ENCODE results near the gene GPD1L.

GPD1L gene

GRCh38 chr3:32117320-32117719 is 10.9 kb downstream of the GPD1L start:
- no peak for ATAC-seq
- TF ChIP-seq CSRNP3 (CRISPR knock-in tag; IDR thresholded peaks at IDR 0.05), result no peak
- TF ChIP-seq ZNF565 (CRISPR knock-in tag; conservative IDR thresholded peaks at IDR 0.05; ENCODE audit: low read depth), result no peak
- TF ChIP-seq ARNTL (CRISPR knock-in tag; IDR thresholded peaks at IDR 0.05; ENCODE audit: borderline replicate concordance, low read depth), result no peak
- no peak for TF ChIP-seq GLIS3 (CRISPR knock-in tag; IDR thresholded peaks at IDR 0.05)
- no peak for TF ChIP-seq RARB (CRISPR knock-in tag; IDR thresholded peaks at IDR 0.05)
- no peak for TF ChIP-seq CSDC2 (CRISPR knock-in tag; IDR thresholded peaks at IDR 0.05)
- TF ChIP-seq TOX (CRISPR knock-in tag; IDR thresholded peaks at IDR 0.05; ENCODE audit: borderline replicate concordance), result no peak
- TF ChIP-seq POU6F1 (CRISPR knock-in tag; IDR thresholded peaks at IDR 0.05; ENCODE audit: borderline replicate concordance, low read depth), result no peak
- TF ChIP-seq ZFP3 (CRISPR knock-in tag; IDR thresholded peaks at IDR 0.05), result no peak
- TF ChIP-seq ESRRG (CRISPR knock-in tag; IDR thresholded peaks at IDR 0.05), result no peak
- no peak for TF ChIP-seq PPARA (CRISPR knock-in tag; IDR thresholded peaks at IDR 0.05; ENCODE audit: borderline replicate concordance)
- no peak for TF ChIP-seq ZC3H10 (CRISPR knock-in tag; IDR thresholded peaks at IDR 0.05)

GRCh38 chr3:32118215-32118614 is 11.8 kb downstream of the GPD1L start:
- no peak for ATAC-seq
- TF ChIP-seq ARNTL (CRISPR knock-in tag; IDR thresholded peaks at IDR 0.05; ENCODE audit: borderline replicate concordance, low read depth) (no peak), PPARA (CRISPR knock-in tag; IDR thresholded peaks at IDR 0.05; ENCODE audit: borderline replicate concordance) (no peak), ZC3H10 (CRISPR knock-in tag; IDR thresholded peaks at IDR 0.05) (no peak), RARB (CRISPR knock-in tag; IDR thresholded peaks at IDR 0.05) (no peak), ZNF565 (CRISPR knock-in tag; conservative IDR thresholded peaks at IDR 0.05; ENCODE audit: low read depth) (no peak), BACH2 (CRISPR knock-in tag; IDR thresholded peaks at IDR 0.05; ENCODE audit: borderline replicate concordance) (no peak), CSDC2 (CRISPR knock-in tag; IDR thresholded peaks at IDR 0.05) (no peak), PATZ1 (CRISPR knock-in tag; IDR thresholded peaks at IDR 0.05; ENCODE audit: borderline replicate concordance) (no peak), TOX (CRISPR knock-in tag; IDR thresholded peaks at IDR 0.05; ENCODE audit: borderline replicate concordance) (no peak), GLIS3 (CRISPR knock-in tag; IDR thresholded peaks at IDR 0.05) (no peak), TCF4 (CRISPR knock-in tag; IDR thresholded peaks at IDR 0.05; ENCODE audit: borderline replicate concordance) (no peak), ESRRG (CRISPR knock-in tag; IDR thresholded peaks at IDR 0.05) (no peak), ZNF8 (CRISPR knock-in tag; IDR thresholded peaks at IDR 0.05) (no peak)

GRCh38 chr3:32120471-32120870 is 14.1 kb downstream of the GPD1L start:
- ATAC-seq, result no peak
- TF ChIP-seq ZC3H10 (CRISPR knock-in tag; IDR thresholded peaks at IDR 0.05) (no peak), PATZ1 (CRISPR knock-in tag; IDR thresholded peaks at IDR 0.05; ENCODE audit: borderline replicate concordance) (no peak), ZNF8 (CRISPR knock-in tag; IDR thresholded peaks at IDR 0.05) (no peak), ARNTL (CRISPR knock-in tag; IDR thresholded peaks at IDR 0.05; ENCODE audit: borderline replicate concordance, low read depth) (no peak), CSRNP3 (CRISPR knock-in tag; IDR thresholded peaks at IDR 0.05) (no peak), ISL1 (CRISPR knock-in tag; IDR thresholded peaks at IDR 0.05) (no peak), ZNF565 (CRISPR knock-in tag; conservative IDR thresholded peaks at IDR 0.05; ENCODE audit: low read depth) (no peak), CREB5 (CRISPR knock-in tag; IDR thresholded peaks at IDR 0.05; ENCODE audit: low read depth) (no peak), SNAI2 (CRISPR knock-in tag; IDR thresholded peaks at IDR 0.05) (no peak), ZFP30 (CRISPR knock-in tag; IDR thresholded peaks at IDR 0.05) (no peak), TCF4 (CRISPR knock-in tag; IDR thresholded peaks at IDR 0.05; ENCODE audit: borderline replicate concordance) (no peak), RARB (CRISPR knock-in tag; IDR thresholded peaks at IDR 0.05) (no peak), POU6F1 (CRISPR knock-in tag; IDR thresholded peaks at IDR 0.05; ENCODE audit: borderline replicate concordance, low read depth) (no peak), CSDC2 (CRISPR knock-in tag; IDR thresholded peaks at IDR 0.05) (no peak), ZNF70 (CRISPR knock-in tag; IDR thresholded peaks at IDR 0.05) (no peak), BACH2 (CRISPR knock-in tag; IDR thresholded peaks at IDR 0.05; ENCODE audit: borderline replicate concordance) (no peak), OSR1 (CRISPR knock-in tag; IDR thresholded peaks at IDR 0.05) (no peak), ESRRG (CRISPR knock-in tag; IDR thresholded peaks at IDR 0.05) (no peak)

Measured in SK-N-SH treated with all-trans-retinoic acid at 6 μM for 48 hours (cell line).